Stimulated activated naive CD8-positive, alpha-beta T cell treated with anti-CD3 and anti-CD28 coated beads, Interleukin-15, Interleukin-2, amounts not matched to agents 100 ng/mL and 50 ng/mL, for 24 hours (primary cell): ENCODE results near the gene PDCD1LG2.

ENCODE experiments used
- H3K27ac Mint-ChIP-seq: one replicate; pipeline ENCODE4 v1.8.0; 2021; ENCODE audit warnings: mild to moderate bottlenecking, mixed read lengths
- H3K27me3 Mint-ChIP-seq: one replicate; pipeline ENCODE4 v1.8.0; 2021; ENCODE audit warnings: mixed read lengths
- H3K36me3 Mint-ChIP-seq: one replicate; pipeline ENCODE4 v1.8.0; 2021; ENCODE audit warnings: low read depth, mixed read lengths
- H3K4me1 Mint-ChIP-seq: one replicate; pipeline ENCODE4 v1.8.0; 2021; ENCODE audit warnings: low read depth, mixed read lengths
- H3K4me3 Mint-ChIP-seq: one replicate; pipeline ENCODE4 v1.8.0; 2021; ENCODE audit warnings: mild to moderate bottlenecking, mixed read lengths
- H3K9me3 Mint-ChIP-seq: one replicate; pipeline ENCODE4 v1.8.0; 2021; ENCODE audit warnings: mixed read lengths

The PDCD1LG2 gene

DNA sequence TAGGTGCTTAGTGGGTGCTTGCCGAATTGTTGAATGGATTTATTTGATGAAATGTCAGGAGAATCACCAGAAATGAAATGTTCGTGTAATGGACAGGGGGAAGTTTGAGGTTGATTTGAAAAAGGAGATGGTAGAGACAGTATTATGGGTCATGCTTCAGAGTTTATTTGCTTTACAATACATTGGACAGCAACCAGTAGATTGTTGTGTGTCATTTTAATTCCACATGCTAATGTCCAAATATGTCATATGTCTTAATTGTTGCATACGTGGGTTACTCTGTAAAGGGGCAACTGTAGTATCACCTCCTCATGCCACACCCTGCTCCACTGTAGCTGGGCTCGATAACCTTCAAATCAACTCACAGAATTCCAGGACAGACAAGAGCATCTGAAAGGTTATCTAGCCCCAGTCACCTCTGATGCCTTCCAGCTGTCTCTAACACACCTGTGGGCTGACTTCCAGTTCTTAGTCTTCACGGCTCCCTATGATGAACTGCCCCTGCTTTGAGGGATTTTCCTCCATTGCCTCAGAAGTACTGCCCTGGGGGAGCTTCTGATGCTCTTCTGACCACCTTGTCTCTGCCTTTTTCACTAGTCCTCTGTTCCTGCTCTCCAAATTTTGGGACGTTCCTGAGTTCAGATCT is 1.7 kb downstream of the PDCD1LG2 start:
- no peak overlapping the region for H3K27ac Mint-ChIP-seq
- no peak overlapping the region for H3K4me3 Mint-ChIP-seq
- H3K4me1 Mint-ChIP-seq: peaks cover 55% of the 10 kb centered on the region
- H3K36me3 Mint-ChIP-seq: no peaks in the 10 kb centered on the region
- H3K9me3 Mint-ChIP-seq: peaks cover 3% of the 10 kb centered on the region
- no peaks in the 10 kb centered on the region for H3K27me3 Mint-ChIP-seq

- no peaks in the 10 kb centered on the region for H3K27me3 Mint-ChIP-seq
- peaks cover 63% of the 10 kb centered on the region for H3K4me1 Mint-ChIP-seq
- no peak overlapping the region for H3K27ac Mint-ChIP-seq
- peaks cover 3% of the 10 kb centered on the region for H3K9me3 Mint-ChIP-seq
- no peak overlapping the region for H3K4me3 Mint-ChIP-seq
- no peaks in the 10 kb centered on the region for H3K36me3 Mint-ChIP-seq
Measured at GRCh38 chr9:5512658-5513452, 2.5 kb downstream of the PDCD1LG2 start.

GRCh38 chr9:5513966-5514616 is 3.8 kb downstream of the PDCD1LG2 start:
- H3K27me3 Mint-ChIP-seq: no peaks in the 10 kb centered on the region
- H3K4me3 Mint-ChIP-seq: no peak overlapping the region
- peaks cover 65% of the 10 kb centered on the region for H3K4me1 Mint-ChIP-seq
- peaks cover 3% of the 10 kb centered on the region for H3K9me3 Mint-ChIP-seq
- no peak overlapping the region for H3K27ac Mint-ChIP-seq
- no peaks in the 10 kb centered on the region for H3K36me3 Mint-ChIP-seq

DNA sequence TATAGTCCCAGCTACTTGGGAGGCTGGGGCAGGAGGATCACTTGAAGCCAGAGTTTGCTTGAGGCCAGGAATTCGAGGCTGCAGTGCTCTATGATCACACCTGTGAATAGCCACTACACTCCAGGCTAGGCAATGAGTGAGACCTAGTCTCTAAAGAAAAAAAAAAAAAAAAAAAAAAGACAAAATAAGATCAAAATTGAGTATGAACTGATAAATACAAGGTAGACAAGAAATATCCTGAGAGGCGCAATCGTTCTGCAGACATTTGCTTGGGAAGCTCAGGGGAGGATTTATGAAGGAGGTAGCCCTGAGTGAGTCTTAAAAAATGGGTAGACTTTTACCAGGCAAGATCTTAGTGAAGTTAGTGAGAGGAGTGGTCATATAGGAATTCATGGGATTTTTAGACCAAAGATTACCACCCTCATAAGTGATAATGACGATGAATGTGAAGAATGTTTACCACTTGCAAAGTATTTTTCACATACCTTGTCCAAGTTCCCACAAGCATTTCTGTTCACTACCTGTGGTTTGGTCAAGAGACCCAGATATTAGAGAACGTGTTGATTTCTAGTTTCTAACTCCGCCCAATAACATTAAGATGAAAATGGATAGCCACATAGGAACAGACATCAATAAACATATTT is 4.4 kb downstream of the PDCD1LG2 start:
- H3K4me3 Mint-ChIP-seq: no peak overlapping the region
- no peaks in the 10 kb centered on the region for H3K36me3 Mint-ChIP-seq
- no peaks in the 10 kb centered on the region for H3K27me3 Mint-ChIP-seq
- H3K4me1 Mint-ChIP-seq: peaks cover 65% of the 10 kb centered on the region
- no peak overlapping the region for H3K27ac Mint-ChIP-seq
- H3K9me3 Mint-ChIP-seq: no peaks in the 10 kb centered on the region

- Mint-ChIP-seq H3K27ac (no peak overlapping the region), H3K36me3 (no peaks in the 10 kb centered on the region), H3K9me3 (no peaks in the 10 kb centered on the region), H3K4me1 (peaks cover 63% of the 10 kb centered on the region), H3K4me3 (no peak overlapping the region), H3K27me3 (no peaks in the 10 kb centered on the region)
Measured at GRCh38 chr9:5515261-5515650, 4.9 kb downstream of the PDCD1LG2 start.

DNA sequence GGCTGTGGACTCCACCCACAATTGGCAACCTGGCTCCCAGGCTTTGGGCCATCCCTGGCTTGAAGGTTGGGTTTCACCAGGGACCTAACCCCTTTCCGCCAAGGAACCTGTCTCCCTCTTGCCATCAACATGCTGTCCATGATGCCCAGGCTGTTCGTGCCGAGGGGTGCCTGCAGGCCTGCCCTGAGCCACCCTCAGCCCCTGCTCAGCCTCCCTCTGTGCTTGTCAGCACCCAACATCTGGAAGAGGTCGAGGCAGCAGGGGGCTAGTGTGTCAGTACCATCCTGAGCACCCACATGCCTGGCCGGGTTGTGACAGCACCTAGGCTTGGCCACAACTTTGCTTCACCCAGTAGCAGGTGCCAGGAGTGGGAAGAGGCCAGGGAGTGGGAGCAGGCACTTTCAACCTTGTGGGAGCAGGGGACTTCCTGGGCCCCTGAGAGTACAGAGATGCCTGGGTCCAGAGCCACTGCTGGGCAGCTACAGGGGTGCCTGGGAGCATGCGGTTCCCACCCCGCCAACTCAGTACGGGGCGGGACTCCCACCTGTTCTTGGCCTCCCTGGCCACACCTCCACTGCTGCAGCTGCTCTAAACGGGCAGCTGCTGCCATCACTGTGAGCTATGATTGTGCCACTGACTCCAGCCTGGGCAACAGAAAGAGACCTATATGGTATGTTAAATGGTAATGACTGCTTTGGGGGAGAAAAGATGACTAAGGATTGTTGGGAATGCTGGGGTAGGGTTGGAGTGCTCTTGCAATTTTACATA is 6.3 kb downstream of the PDCD1LG2 start:
- H3K27me3 Mint-ChIP-seq: no peaks in the 10 kb centered on the region
- H3K9me3 Mint-ChIP-seq: peaks cover 4% of the 10 kb centered on the region
- no peak overlapping the region for H3K4me3 Mint-ChIP-seq
- H3K36me3 Mint-ChIP-seq: no peaks in the 10 kb centered on the region
- peaks cover 49% of the 10 kb centered on the region for H3K4me1 Mint-ChIP-seq
- H3K27ac Mint-ChIP-seq: no peak overlapping the region

GRCh38 chr9:5518171-5518936 is 8.0 kb downstream of the PDCD1LG2 start:
- Mint-ChIP-seq H3K4me1 (peaks cover 33% of the 10 kb centered on the region), H3K9me3 (peaks cover 4% of the 10 kb centered on the region), H3K27ac (peak overlapping the region; percentile 57), H3K27me3 (peaks cover 4% of the 10 kb centered on the region), H3K36me3 (no peaks in the 10 kb centered on the region), H3K4me3 (no peak overlapping the region)

- H3K4me1 Mint-ChIP-seq: peaks cover 33% of the 10 kb centered on the region
- H3K27ac Mint-ChIP-seq: peak overlapping the region; percentile 57
- H3K4me3 Mint-ChIP-seq: peak overlapping the region; percentile 14
- peaks cover 4% of the 10 kb centered on the region for H3K9me3 Mint-ChIP-seq
- peaks cover 4% of the 10 kb centered on the region for H3K27me3 Mint-ChIP-seq
- no peaks in the 10 kb centered on the region for H3K36me3 Mint-ChIP-seq
Measured at GRCh38 chr9:5518937-5519319, 8.6 kb downstream of the PDCD1LG2 start.

GRCh38 chr9:5524090-5524489 is 13.8 kb downstream of the PDCD1LG2 start:
- H3K4me3 Mint-ChIP-seq: no peak overlapping the region
- H3K36me3 Mint-ChIP-seq: no peaks in the 10 kb centered on the region
- H3K4me1 Mint-ChIP-seq: peaks cover 9% of the 10 kb centered on the region
- peaks cover 4% of the 10 kb centered on the region for H3K9me3 Mint-ChIP-seq
- H3K27me3 Mint-ChIP-seq: peaks cover 4% of the 10 kb centered on the region
- no peak overlapping the region for H3K27ac Mint-ChIP-seq

- H3K36me3 Mint-ChIP-seq: no peaks in the 10 kb centered on the region
- H3K4me3 Mint-ChIP-seq: no peak overlapping the region
- peaks cover 40% of the 10 kb centered on the region for H3K4me1 Mint-ChIP-seq
- H3K27ac Mint-ChIP-seq: no peak overlapping the region
- H3K27me3 Mint-ChIP-seq: no peaks in the 10 kb centered on the region
- no peaks in the 10 kb centered on the region for H3K9me3 Mint-ChIP-seq
Measured at GRCh38 chr9:5529683-5530221, 19.4 kb downstream of the PDCD1LG2 start.

DNA sequence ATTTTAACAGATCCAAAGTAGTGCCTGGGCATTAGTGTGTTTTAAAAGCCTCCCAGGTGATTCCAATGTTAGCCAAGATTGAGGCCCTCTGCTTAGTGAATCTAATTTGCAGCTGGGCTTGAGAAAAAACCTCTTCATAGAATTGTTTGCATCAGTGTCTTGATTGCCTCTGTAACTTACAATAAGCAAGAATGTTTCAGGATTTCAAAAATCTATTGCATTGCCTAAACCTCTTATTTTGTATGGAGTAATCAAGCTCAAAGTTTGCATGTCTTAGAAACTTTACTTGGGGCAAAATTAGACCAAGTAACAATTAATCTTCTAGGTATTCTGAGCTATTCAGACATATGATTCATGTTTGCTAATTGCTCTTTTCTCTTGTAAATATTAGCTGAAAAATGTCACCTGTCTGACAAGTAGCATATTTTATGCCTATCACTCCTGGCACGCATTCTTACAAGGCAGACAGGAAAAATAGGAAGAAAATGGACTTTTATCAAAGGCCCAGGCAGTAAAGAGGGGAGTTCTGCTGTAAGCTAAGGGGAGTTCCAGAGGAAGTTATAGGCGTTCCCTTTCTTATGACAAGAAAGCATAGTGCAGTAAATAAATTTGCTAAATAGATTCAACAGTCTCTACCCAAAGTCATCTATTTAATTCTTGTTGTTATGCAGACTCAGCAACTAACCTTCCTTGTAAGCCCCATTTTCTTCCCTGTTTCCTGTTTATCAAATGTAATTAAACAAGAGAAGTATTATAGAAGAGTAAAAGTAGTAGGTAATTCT is 21.0 kb downstream of the PDCD1LG2 start:
- Mint-ChIP-seq H3K27me3 (no peaks in the 10 kb centered on the region), H3K27ac (no peak overlapping the region), H3K4me1 (peaks cover 41% of the 10 kb centered on the region), H3K4me3 (peak overlapping the region; percentile 9), H3K9me3 (no peaks in the 10 kb centered on the region), H3K36me3 (no peaks in the 10 kb centered on the region)

GRCh38 chr9:5532306-5532705 is 22.0 kb downstream of the PDCD1LG2 start:
- Mint-ChIP-seq H3K36me3 (no peaks in the 10 kb centered on the region), H3K27ac (no peak overlapping the region), H3K27me3 (no peaks in the 10 kb centered on the region), H3K9me3 (no peaks in the 10 kb centered on the region), H3K4me1 (peaks cover 48% of the 10 kb centered on the region), H3K4me3 (no peak overlapping the region)

GRCh38 chr9:5532790-5533189 is 22.5 kb downstream of the PDCD1LG2 start:
- H3K9me3 Mint-ChIP-seq: no peaks in the 10 kb centered on the region
- peaks cover 48% of the 10 kb centered on the region for H3K4me1 Mint-ChIP-seq
- no peaks in the 10 kb centered on the region for H3K36me3 Mint-ChIP-seq
- H3K27ac Mint-ChIP-seq: no peak overlapping the region
- no peak overlapping the region for H3K4me3 Mint-ChIP-seq
- no peaks in the 10 kb centered on the region for H3K27me3 Mint-ChIP-seq
